Occipital lobe (tissue), 2 donors: ENCODE measurements around the gene DDX51. TPM values are rescaled to one million over a fixed set of nuclear protein-coding genes. Genes with fewer than 3 reads are reported as not detected.
"Not testable (repeated sequence)": the region's sequence is repeated elsewhere in the genome, so short reads cannot be mapped to it uniquely, and the experiment has no call there.

Experiments
- DNase-seq: peaks from one replicate; lab custom pipeline; 2025; lab: John Stamatoyannopoulos, UW
- total RNA-seq: library from RNA; depleted of rRNA; stranded (reverse); fragments of >200 nt; gene quantifications from one replicate; pipeline ENCODE4 v1.2.3, GENCODE V29; 2014

Gene DDX51
- total RNA-seq, 1 donor from 2014 or later = 7.6 TPM

- no peak for DNase-seq
Observed at GRCh38 chr12:132117558-132117875, 26.6 kb downstream of the DDX51 start.

GRCh38 chr12:132116709-132117557 is 27.2 kb downstream of the DDX51 start:
- DNase-seq = no peak

DNA sequence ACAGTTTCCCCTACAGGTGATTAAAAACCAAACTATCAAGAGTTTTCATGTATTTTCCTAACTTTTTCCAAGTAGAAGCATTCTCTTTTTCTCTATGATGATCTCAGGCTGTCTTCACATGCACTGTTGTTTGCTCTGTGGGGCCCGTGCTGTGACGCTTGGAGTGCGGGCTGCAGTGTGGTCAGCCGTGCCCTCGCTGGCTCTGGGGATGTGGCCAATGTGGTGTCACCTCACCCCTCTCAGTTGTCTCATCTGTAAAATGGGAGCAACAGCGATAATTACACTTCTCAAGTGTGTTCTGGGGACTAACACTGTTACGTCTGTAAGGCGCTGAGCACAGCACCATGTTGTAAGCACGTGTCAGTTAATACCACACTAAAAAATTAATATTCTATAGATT is 28.6 kb downstream of the DDX51 start:
- DNase-seq = no peak

DNA sequence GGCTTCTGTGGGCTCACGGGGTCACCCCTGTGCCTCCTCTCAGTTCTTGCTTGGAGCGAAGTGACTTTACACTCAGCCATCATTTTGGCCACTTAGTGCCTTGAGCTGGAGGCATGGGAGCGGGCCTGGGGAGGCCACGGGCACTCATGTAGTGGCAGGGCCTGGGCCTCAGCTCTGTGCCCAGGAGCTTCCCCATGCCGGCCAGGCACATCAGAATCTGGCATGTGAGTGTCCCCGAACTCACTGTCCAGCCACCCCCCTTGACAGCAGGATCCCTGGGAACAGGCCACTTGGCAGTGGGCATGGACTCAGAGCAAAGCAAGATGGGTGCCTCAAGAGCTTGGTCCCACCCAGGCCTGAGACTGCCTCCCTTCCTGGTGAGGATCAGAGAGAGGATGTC is 29.5 kb downstream of the DDX51 start:
- DNase-seq = no peak

DNA sequence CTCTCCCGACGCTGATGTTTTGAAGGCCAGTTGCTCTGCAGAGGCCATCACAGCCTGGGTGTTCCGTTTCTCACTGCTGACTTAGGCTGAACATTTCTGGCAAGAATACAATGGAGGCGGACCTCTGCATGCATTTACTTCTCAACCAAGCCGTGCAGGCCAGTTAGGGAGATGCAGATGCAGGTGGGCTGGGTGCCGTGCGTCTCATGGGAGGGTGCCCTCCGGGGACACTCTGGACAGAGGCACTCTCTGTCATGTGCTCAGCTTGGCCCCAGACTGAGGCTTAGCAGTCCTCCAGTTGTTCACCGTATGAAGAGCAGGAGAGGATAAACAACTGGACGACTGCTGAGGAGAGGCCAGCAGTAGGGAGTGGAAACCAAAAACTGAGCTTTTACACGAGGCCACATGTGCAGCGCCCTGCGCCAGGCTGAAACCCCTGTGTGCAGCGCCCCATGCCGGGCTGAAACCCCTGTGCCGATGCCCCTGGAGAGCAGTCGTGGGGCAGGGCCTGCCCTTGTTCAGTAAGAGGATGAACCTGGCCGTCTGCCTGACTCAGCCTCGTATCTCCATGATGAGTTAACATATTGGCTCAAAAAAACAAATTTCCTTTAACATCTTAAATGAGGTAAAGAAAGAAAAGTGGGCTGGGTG is 32.3 kb downstream of the DDX51 start:
- no peak for DNase-seq

DNA sequence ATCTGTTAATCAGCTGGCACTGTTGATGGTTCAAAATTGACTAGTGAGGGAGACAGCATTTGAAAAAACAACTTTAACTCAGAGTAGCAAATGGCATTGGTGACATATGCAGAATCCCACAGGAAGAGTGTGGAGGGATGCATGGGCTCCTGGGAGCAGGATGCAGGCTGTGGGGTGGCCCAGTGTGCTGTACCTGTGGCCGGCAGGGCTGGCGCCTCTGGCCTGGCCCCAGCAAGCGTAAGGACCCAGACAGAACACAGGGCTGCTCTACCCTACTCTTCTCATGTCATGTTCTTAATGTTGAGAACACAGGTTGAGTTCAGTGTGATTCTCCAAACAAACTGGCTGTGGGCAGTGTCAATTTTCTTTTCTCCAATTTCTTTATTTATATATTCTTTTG is 33.4 kb downstream of the DDX51 start:
- DNase-seq = no peak

DNA sequence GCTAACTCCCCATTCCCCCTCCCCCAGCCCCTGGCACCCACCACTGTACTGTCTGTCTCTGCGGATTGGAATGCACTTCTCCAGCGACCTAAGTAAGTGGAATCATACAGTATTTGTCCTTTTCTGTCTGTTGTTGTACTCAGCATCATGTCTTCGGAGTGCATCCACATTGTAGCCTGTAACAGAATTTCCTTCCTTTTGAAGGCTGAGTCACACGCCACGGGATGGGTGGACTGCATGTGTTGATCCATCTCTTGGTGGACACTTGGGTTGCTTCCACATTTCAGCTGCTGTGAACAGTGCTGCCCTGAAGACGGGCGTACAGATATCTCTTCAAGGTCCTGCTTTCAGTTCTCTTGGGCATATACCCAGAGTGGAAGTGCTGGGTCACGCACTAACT is 34.4 kb downstream of the DDX51 start:
- no peak for DNase-seq

DNA sequence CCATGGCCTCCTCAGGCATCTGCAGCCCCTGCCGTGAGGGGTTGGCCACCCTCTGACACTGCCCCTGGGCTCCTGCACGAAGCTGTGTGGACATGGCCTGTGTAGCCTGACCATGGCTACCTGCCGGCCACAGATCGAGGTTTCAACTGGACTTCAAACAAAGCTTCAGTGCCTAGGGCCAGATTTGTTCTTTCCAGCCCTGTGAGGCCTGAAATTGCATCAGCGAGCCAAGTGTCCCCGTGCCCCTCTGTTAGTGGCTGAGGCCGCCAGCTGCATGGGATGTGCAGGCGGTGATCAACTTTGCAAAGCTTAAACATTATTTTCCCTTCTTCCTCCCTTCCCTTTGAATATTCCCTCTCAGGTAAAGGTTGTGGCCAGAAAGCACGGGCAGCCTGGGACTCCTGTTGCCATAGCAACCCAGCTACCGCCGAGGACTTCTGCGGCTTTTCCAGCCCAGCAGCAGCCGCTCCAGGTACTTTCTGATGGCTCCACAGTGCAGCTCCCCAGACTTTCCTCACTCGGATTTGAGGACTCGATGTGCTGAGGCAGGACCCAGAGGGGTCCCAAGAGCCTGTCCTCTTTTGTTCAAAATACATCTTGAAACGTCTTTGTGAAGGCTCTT is 35.8 kb downstream of the DDX51 start:
- no peak for DNase-seq

- no peak for DNase-seq
Observed at GRCh38 chr12:132106921-132107320, 37.2 kb downstream of the DDX51 start.

DNA sequence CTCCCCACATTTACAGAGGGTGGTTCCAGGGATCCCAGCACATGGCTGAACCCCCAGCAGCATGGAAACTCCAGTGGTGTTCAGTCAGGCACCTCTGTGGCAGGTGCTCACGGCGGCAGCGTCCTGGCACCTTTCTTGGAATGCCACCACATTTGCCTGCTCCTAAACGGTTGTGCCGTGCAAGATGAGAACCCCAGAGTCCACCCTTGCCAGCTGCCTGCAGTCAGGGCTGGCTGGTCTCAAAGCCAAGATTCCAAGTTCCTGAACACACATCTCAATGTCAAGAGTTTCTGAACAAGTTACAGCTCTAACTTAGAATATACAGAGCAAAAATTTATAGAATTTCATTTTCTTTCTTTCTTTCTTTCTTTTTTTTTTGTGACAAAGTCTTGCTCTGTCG is 38.7 kb downstream of the DDX51 start:
- DNase-seq = no peak

- DNase-seq = no peak
Observed at GRCh38 chr12:132103542-132104308, 40.4 kb downstream of the DDX51 start.

GRCh38 chr12:132103072-132103471 is 41.0 kb downstream of the DDX51 start:
- DNase-seq = not testable (repeated sequence)

- DNase-seq = no peak
Observed at GRCh38 chr12:132102297-132102696, 41.8 kb downstream of the DDX51 start.

- no peak for DNase-seq
Observed at GRCh38 chr12:132100306-132101065, 43.6 kb downstream of the DDX51 start.

GRCh38 chr12:132099739-132100138 is 44.4 kb downstream of the DDX51 start:
- DNase-seq = no peak

- DNase-seq = no peak
Observed at GRCh38 chr12:132095520-132096409, 48.4 kb downstream of the DDX51 start.

GRCh38 chr12:132094269-132094891 is 49.7 kb downstream of the DDX51 start:
- no peak for DNase-seq

DNA sequence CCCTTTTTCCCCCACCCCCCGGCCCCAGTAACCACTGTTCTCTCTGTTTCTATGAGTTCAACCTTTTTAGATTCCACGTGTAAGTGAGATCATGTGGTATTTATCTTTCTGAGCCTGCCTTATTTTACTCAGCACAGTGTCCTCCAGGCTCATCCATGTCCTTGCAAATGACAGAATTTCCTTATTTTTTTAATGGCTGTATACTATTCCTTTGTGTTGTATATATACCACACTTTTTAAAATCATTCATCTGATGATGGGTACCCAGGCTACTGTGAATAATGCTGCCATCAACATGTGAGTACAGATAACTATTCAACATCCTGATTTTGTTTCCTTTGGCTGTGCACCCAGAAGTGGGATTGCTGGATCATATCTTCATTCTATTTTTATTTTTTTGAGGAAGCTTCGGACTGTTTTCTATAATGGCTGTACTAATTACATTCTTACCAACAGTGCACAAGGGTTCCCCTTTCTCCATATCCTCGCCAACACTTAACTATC is 54.7 kb downstream of the DDX51 start:
- DNase-seq = no peak
